GM12878 (cell line): ENCODE data around the gene MRTFA. TPM values are rescaled to one million over a fixed set of nuclear protein-coding genes. Genes with fewer than 3 reads are reported as not detected.
A peak's percentile ranks its signal among the peaks of the same experiment; 100 is the strongest.

Source experiments
- ATAC-seq: fragments of 200-7000 bp; cut with Tn5 transposase; 3 replicates; pipeline ENCODE4 v1.9.1; 2020; ENCODE audit warnings: mild to moderate bottlenecking, moderate library complexity
- BruUV-seq: library from RNA; stranded (reverse); fragments of 400-500 nt; replicated peaks from 2 replicates; lab custom pipeline; 2021; lab: Mats Ljungman, UMichigan
- CTCF ChIA-PET: fragments of 300-600 bp; sonication (Branson Sonifier 250); formaldehyde crosslinking; extraction: SDS; loops from one replicate; lab custom pipeline; 2021; ENCODE audit warnings: inconsistent platforms; lab: Yijun Ruan, JAX
- POLR2A ChIA-PET: fragments of 350-600 bp; formaldehyde crosslinking; extraction: SDS; loops from one replicate; lab custom pipeline; 2021; ENCODE audit warnings: inconsistent platforms; lab: Charles Lee
- RAD21 ChIA-PET: fragments of 300-600 bp; sonication (Branson Sonifier 250); formaldehyde crosslinking; loops from one replicate; lab custom pipeline; 2023; ENCODE audit warnings: antibody characterized with exemption; ENCODE audit not compliant: unreplicated experiment; lab: Charles Lee
- SMC1A ChIA-PET: fragments of 300-600 bp; sonication (Branson Sonifier 250); formaldehyde crosslinking; loops from one replicate; lab custom pipeline; 2023; ENCODE audit not compliant: unreplicated experiment, uncharacterized antibody; lab: Charles Lee
- DNase-seq: peaks from one replicate; pipeline ENCODE4 v3.0.0-alpha.2; 2011; ENCODE audit warnings: low read depth, low spot score
- FAIRE-seq: peaks from 3 replicates; lab custom pipeline; 2011; peaks lifted over from hg19 to GRCh38; lab: Jason Lieb, UNC
- H2AFZ ChIP-seq: 2 replicates; pipeline ENCODE4 v1.6.0; 2011; ENCODE audit warnings: low read depth, low read length, control low read depth; ENCODE audit not compliant: control insufficient read depth
- H3K27ac ChIP-seq: 2 replicates; pipeline ENCODE4 v1.5.1; 2011; ENCODE audit warnings: control low read depth; ENCODE audit not compliant: control insufficient read depth, insufficient read depth
- H3K27me3 ChIP-seq, 2 experiments: replicated peaks in 1 of 2; 2 replicates each; pipeline versions ENCODE4 v1.6.0 to v1.6.1; 2011; ENCODE audit warnings: low read length in 1 of 2; ENCODE audit not compliant: control insufficient read depth in 2 of 2, insufficient read depth in 2 of 2
- H3K36me3 ChIP-seq, 2 experiments: 2 replicates each; pipeline ENCODE4 v1.5.1; 2011; ENCODE audit warnings: low read length in 1 of 2; ENCODE audit not compliant: control insufficient read depth in 2 of 2, insufficient read depth in 2 of 2
- H3K4me1 ChIP-seq: 2 replicates; pipeline ENCODE4 v1.6.1; 2011; ENCODE audit warnings: mild to moderate bottlenecking, low read length, moderate library complexity, mixed read lengths; ENCODE audit not compliant: control insufficient read depth, insufficient read depth
- H3K4me2 ChIP-seq: 2 replicates; pipeline ENCODE4 v1.6.0; 2011; ENCODE audit warnings: control low read depth; ENCODE audit not compliant: control insufficient read depth, insufficient read depth
- H3K4me3 ChIP-seq: fragments of 200-600 bp; sonication (generic); 2 replicates; pipeline ENCODE4 v1.5.1; 2016
- H3K79me2 ChIP-seq: 2 replicates; pipeline ENCODE4 v1.6.0; 2011; ENCODE audit warnings: low read length; ENCODE audit not compliant: control insufficient read depth, insufficient read depth
- H3K9ac ChIP-seq: 2 replicates; pipeline ENCODE4 v1.8.0; 2011; ENCODE audit warnings: low read length, control low read depth, mixed read lengths; ENCODE audit not compliant: control insufficient read depth, insufficient read depth
- H3K9me3 ChIP-seq: replicated peaks from 3 replicates; pipeline ENCODE4 v1.5.1; 2011; ENCODE audit warnings: mild to moderate bottlenecking, low read length; ENCODE audit not compliant: control insufficient read depth, insufficient read depth
- H4K20me1 ChIP-seq: 2 replicates; pipeline ENCODE4 v1.6.0; 2011; ENCODE audit not compliant: control insufficient read depth, insufficient read depth
- PAX5 ChIP-seq: IDR thresholded peaks from 2 replicates; pipeline ENCODE4 v1.6.1; 2011; ENCODE audit warnings: low read depth, low read length, borderline replicate concordance
- WGBS: methylation state at CpG from one replicate; pipeline ENCODE4 v1.1.6; 2016; ENCODE audit warnings: low lambda C conversion rate; ENCODE audit not compliant: insufficient replicate concordance, insufficient coverage; ENCODE audit errors: missing lambda C conversion rate; 5-methylcytosine and 5-hydroxymethylcytosine counted together
- in situ Hi-C: fragments of 300-500 bp; cut with MboI; formaldehyde crosslinking; loops from 9 replicates; pipeline ENCODE4 v1.14.3; 2018; ENCODE audit warnings: mixed read lengths
- intact Hi-C: fragments of 100-400 bp; cut with micrococcal nuclease; formaldehyde crosslinking; loops from one replicate; pipeline ENCODE4 v1.14.2; 2022; ENCODE audit not compliant: unreplicated experiment
- polyA plus RNA-seq, 11 experiments: library from polyadenylated mRNA; depleted of rRNA in 4 of 11; unstranded in 6 of 11; stranded (reverse) in 5 of 11; fragments of >200 nt; fragmentation: Nextera tagmentation in 4 of 11; fragmentation: Illumina TruSeq in 1 of 11; extraction: Ambion mirVana in 4 of 11; extraction: Trizol in 1 of 11; gene quantifications; 1 replicate in 1 of 11; 2 replicates in 10 of 11; pipeline versions ENCODE4 v1.2.1 to v1.2.3, GENCODE V29; 2011 to 2016; ENCODE audit warnings: inconsistent platforms in 2 of 11, missing spikeins in 2 of 11, low read depth in 1 of 11
- total RNA-seq, 4 experiments: library from RNA; depleted of rRNA in 3 of 4; stranded (reverse); fragments of >200 nt in 3 of 4; fragmentation: Illumina TruSeq in 1 of 4; extraction: Trizol in 1 of 4; gene quantifications; 2 replicates each; pipeline versions ENCODE4 v1.2.1 to v1.2.3, GENCODE V29; 2013 to 2021
- TF ChIP-seq, protein P1 (sequence below): IDR thresholded peaks from 2 replicates; pipeline ENCODE4 v1.6.1; 2012; ENCODE audit warnings: low read length, inconsistent platforms

Gene MRTFA
- total and polyA plus RNA-seq, 10 of the 15 experiments (the other 5 are each of a cell fraction or from before 2014, with no cell fraction given): 2.0 to 63.9 (median 17.9) TPM

DNA sequence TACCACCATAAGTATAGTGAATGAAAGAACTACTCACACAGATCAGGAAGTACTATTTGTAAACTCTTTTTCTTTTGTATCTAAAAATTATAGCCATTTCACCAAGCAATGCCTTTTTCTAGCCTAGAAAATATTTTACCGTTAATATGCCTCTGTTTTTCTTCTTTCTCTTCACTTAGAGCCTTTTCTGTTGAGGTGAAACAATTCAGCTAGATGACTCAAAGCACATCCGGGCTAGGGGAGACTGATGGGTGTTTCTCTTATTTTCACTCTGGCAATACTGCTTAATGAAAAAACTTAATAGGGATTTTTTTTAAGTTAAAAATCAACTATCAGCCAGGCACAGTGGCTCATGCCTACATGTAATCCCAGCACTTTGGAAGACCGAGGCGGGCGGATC lies 172.8 kb downstream of the MRTFA start:
- FAIRE-seq (peak; percentile 35), DNase-seq (no peak), ATAC-seq (peak; percentile 80)
- in situ Hi-C loops (no loop called here), intact Hi-C loops (loop anchor here (2.0 kb wide), 1 partner anchor 27 kb away; no protein-coding TSS in a partner anchor)
- peaks cover 43% of the 10 kb centered on the region for H3K79me2 ChIP-seq
- peaks cover 0 to 8% of the 10 kb centered on the region in 2 experiments; a peak in 2 of 4 replicates for H3K36me3 ChIP-seq
- peak overlapping the region; percentile 66 for H3K9ac ChIP-seq
- no peaks in the 10 kb centered on the region for H4K20me1 ChIP-seq
- H3K4me1 ChIP-seq: no peaks in the 10 kb centered on the region; the same call in 1 of the 2 replicates
- POLR2A ChIA-PET: interaction anchor here (0.6 kb wide), 1 partner anchor 988 kb away, joined by 3 read pairs; no protein-coding TSS in a partner anchor
- peak overlapping the region; percentile 77 for H3K4me2 ChIP-seq
- SMC1A ChIA-PET: interaction anchor here (0.6 to 3.2 kb wide), 8 partner anchors 10 to 182 kb away, joined by 3 to 30 read pairs (median 4); no protein-coding TSS in a partner anchor
- H3K27ac ChIP-seq: peak overlapping the region; percentile 67
- WGBS: 56% methylated on average over 5 of the region's 5 CpGs
- no peaks in the 10 kb centered on the region for H3K9me3 ChIP-seq
- TF ChIP-seq, protein P1, sequence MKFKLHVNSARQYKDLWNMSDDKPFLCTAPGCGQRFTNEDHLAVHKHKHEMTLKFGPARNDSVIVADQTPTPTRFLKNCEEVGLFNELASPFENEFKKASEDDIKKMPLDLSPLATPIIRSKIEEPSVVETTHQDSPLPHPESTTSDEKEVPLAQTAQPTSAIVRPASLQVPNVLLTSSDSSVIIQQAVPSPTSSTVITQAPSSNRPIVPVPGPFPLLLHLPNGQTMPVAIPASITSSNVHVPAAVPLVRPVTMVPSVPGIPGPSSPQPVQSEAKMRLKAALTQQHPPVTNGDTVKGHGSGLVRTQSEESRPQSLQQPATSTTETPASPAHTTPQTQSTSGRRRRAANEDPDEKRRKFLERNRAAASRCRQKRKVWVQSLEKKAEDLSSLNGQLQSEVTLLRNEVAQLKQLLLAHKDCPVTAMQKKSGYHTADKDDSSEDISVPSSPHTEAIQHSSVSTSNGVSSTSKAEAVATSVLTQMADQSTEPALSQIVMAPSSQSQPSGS: peak; percentile 56; the same call in 1 of the 2 replicates
- TF ChIP-seq PAX5: no peak
- H3K4me3 ChIP-seq: peak overlapping the region; percentile 71
- CTCF ChIA-PET: interaction anchor here (0.7 to 7.0 kb wide), 6 partner anchors 14 to 1203 kb away, joined by 3 to 42 read pairs (median 4); no protein-coding TSS in a partner anchor
- H3K27me3 ChIP-seq: no peaks in the 10 kb centered on the region
- RAD21 ChIA-PET: interaction anchor here (0.9 to 2.5 kb wide), 3 partner anchors 9 to 116 kb away, joined by 4 to 16 read pairs (median 4); no protein-coding TSS in a partner anchor
- H2AFZ ChIP-seq: peak overlapping the region; percentile 47
- BruUV-seq: no TSS peak
